Peyer's patch (tissue), 4 donors: ENCODE data around the gene OR9G1.

Experiments
- POLR2A ChIP-seq, 2 donors: fragments of 450-650 bp; IDR thresholded peaks; one replicate each; pipeline ENCODE4 v1.5.1; 2017; ENCODE audit warnings: antibody characterized with exemption in 2 of 2, mild to moderate bottlenecking in 2 of 2, moderate library complexity in 2 of 2
- TF ChIP-seq, protein P1 (sequence below), 6 experiments: fragments of 450-650 bp in 4 of 6; fragments of 200-600 bp in 2 of 6; sonication (generic) in 1 of 6; IDR thresholded peaks; one replicate each; pipeline ENCODE4 v1.5.1; 2017 to 2019; ENCODE audit warnings: antibody characterized with exemption in 6 of 6, mild to moderate bottlenecking in 3 of 6, moderate library complexity in 1 of 6

DNA sequence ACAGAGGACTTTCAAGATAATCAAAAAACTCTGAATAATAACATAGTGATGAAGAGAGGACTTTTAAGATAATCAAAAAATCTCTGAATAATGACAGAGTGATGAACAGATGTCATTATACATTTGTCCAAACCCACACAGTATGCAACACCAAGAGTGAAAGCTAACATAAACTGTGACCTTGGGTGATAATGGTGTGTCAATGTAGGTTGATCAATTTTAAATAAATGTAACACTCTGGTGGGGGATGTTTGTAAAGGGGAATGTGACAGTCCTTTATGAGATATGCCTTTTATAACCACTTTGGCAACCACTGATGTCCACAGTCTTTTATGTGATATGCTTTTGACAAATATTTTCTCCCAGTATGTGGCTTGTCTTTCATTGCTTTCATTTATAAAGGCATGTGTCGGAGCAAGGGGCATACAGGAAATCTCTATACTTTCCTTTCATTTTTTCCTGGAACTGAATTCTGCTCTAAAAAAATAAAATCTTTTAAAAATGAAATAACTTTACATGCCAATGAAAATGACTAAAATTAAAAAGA is 10.3 kb upstream of the OR9G1 start:
- TF ChIP-seq POLR2A (IDR thresholded peaks at IDR 0.05) = no peak
- TF ChIP-seq, protein P1, sequence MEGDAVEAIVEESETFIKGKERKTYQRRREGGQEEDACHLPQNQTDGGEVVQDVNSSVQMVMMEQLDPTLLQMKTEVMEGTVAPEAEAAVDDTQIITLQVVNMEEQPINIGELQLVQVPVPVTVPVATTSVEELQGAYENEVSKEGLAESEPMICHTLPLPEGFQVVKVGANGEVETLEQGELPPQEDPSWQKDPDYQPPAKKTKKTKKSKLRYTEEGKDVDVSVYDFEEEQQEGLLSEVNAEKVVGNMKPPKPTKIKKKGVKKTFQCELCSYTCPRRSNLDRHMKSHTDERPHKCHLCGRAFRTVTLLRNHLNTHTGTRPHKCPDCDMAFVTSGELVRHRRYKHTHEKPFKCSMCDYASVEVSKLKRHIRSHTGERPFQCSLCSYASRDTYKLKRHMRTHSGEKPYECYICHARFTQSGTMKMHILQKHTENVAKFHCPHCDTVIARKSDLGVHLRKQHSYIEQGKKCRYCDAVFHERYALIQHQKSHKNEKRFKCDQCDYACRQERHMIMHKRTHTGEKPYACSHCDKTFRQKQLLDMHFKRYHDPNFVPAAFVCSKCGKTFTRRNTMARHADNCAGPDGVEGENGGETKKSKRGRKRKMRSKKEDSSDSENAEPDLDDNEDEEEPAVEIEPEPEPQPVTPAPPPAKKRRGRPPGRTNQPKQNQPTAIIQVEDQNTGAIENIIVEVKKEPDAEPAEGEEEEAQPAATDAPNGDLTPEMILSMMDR (IDR thresholded peaks at IDR 0.05) = no peak
